ENCODE measurements around the gene ACOT9. TPM values are rescaled to one million over a fixed set of nuclear protein-coding genes. Genes with fewer than 3 reads are reported as not detected.

ACOT9 gene
- total RNA-seq, 1 experiment from 2014 or later, result 33.6 TPM

DNA sequence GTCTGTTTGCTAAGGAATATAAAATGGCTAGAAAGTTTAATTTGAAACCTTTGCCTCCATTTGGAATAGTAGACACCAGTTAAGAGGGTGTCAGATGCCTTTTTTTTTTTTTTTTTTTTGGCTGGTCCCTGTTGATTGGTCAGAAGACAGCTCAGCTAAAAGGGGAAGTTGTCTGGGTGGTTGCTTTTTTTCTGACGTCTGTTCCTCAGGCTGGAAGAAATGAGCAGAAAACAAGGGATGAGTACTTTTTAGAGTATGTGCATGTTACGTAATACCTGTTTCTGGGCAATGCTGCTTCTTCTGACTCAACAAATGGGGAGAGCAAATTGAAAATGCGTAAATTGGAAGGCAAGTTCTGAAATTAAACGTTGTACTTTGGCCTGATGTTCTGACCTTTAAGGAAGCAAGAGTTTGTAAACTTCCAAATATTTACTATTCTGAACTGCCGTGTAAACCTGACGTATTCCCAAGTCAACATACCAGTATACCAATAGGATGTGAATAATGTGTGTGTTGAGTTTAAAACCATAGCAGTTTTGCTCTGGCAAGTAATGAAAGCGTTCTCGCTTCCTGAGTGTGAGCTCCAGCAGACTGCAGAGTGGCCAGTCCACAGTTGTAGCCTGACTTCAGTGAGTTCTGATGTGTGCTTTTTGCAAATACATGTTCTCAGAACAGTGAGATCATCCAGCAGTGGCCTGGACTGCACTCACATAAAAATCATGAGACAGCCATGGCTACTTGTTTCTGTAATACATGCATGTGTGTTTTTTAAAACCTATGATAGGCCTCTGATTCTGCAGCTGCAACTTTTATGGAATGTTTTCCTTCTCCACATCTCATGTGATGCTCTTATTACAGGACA is 41.6 kb upstream of the ACOT9 start:
- TF ChIP-seq, protein P1, sequence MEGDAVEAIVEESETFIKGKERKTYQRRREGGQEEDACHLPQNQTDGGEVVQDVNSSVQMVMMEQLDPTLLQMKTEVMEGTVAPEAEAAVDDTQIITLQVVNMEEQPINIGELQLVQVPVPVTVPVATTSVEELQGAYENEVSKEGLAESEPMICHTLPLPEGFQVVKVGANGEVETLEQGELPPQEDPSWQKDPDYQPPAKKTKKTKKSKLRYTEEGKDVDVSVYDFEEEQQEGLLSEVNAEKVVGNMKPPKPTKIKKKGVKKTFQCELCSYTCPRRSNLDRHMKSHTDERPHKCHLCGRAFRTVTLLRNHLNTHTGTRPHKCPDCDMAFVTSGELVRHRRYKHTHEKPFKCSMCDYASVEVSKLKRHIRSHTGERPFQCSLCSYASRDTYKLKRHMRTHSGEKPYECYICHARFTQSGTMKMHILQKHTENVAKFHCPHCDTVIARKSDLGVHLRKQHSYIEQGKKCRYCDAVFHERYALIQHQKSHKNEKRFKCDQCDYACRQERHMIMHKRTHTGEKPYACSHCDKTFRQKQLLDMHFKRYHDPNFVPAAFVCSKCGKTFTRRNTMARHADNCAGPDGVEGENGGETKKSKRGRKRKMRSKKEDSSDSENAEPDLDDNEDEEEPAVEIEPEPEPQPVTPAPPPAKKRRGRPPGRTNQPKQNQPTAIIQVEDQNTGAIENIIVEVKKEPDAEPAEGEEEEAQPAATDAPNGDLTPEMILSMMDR (conservative IDR thresholded peaks at IDR 0.05; ENCODE audit: low read depth, low read length), result no peak
- TF ChIP-seq EZH2 (IDR thresholded peaks at IDR 0.05; ENCODE audit: borderline replicate concordance, low read depth, low read length, poor library complexity, severe bottlenecking), result no peak
- ChIA-PET CTCF (interaction anchor here (0.6 kb wide), 1 partner anchor 475 kb away, joined by 7 read pairs; no protein-coding TSS in a partner anchor), POLR2A (ENCODE audit: low non-redundant PET) (no interaction called here)
- BruUV-seq (replicated peaks), result TSS peak; percentile 61
- H3K4me3 ChIP-seq (ENCODE audit: low read depth, low read length, poor library complexity, severe bottlenecking), result peak overlapping the region; percentile 65
- no peak overlapping the region for H3K27ac ChIP-seq (ENCODE audit: low read depth, low read length, poor library complexity, severe bottlenecking)
- intact Hi-C loops (cut with micrococcal nuclease; ENCODE audit: unreplicated experiment), result no loop called here
- H3K9me3 ChIP-seq (ENCODE audit: low read depth, low read length, poor library complexity, severe bottlenecking), result no peaks in the 10 kb centered on the region
- no peak for DNase-seq (ENCODE audit: low spot score)
- H3K27me3 ChIP-seq (replicated peaks; ENCODE audit: insufficient read depth, low read depth, low read length, poor library complexity), result no peaks in the 10 kb centered on the region
- H3K36me3 ChIP-seq (ENCODE audit: insufficient read depth, low read length, poor library complexity, severe bottlenecking), result no peaks in the 10 kb centered on the region
- H3K4me1 ChIP-seq (ENCODE audit: insufficient read depth, low read length, poor library complexity, severe bottlenecking), result no peaks in the 10 kb centered on the region

DNA sequence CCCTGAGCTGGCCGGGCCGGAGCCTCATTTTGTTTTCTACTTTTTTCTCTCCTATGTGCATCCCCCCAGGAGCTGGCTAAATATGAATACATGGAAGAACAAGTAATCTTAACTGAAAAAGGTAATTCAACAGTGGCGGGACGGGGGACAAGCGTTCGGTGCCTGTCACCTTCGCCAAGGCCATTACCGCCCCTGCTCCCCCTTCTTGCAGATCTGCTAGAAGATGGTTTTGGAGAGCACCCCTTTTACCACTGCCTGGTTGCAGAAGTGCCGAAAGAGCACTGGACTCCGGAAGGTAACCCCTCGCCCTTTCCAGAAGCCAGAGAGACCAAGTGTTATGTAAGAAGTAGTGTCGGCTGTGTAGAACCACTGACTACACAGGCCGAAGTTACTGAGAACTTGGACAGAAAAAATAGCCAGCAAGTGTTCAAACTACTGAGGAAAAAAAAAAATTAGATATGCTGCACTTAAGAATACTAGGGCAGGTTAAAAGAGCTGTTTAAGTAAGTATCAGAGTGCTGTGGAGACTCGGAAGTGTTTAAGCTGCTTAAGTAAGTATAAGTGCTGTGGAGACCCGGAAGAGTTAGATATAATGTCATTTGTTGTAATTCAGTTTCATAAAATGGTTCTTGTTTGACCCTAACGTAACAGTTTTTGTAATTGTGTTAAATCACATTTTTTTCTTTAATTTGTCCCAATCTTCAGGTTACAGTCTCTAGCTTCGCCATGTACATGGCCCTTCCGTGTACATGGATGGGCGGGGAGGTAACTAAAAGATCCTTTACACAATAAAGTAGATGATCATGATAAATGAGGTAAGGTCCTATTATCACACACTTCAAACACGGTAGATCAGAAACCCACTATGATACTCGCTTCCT is 40.8 kb upstream of the ACOT9 start:
- intact Hi-C loops (cut with micrococcal nuclease; ENCODE audit: unreplicated experiment), result loop anchor here (1.0 kb wide), 2 partner anchors 100 to 118 kb away; no protein-coding TSS in a partner anchor
- Histone ChIP-seq H3K27ac (ENCODE audit: low read depth, low read length, poor library complexity, severe bottlenecking) (peak overlapping the region; percentile 20), H3K9me3 (ENCODE audit: low read depth, low read length, poor library complexity, severe bottlenecking) (no peaks in the 10 kb centered on the region), H3K27me3 (replicated peaks; ENCODE audit: insufficient read depth, low read depth, low read length, poor library complexity) (no peaks in the 10 kb centered on the region), H3K36me3 (ENCODE audit: insufficient read depth, low read length, poor library complexity, severe bottlenecking) (no peaks in the 10 kb centered on the region), H3K4me3 (ENCODE audit: low read depth, low read length, poor library complexity, severe bottlenecking) (peak overlapping the region; percentile 65), H3K4me1 (ENCODE audit: insufficient read depth, low read length, poor library complexity, severe bottlenecking) (no peaks in the 10 kb centered on the region)
- BruUV-seq (replicated peaks), result no TSS peak
- POLR2A ChIA-PET (ENCODE audit: low non-redundant PET), result interaction anchor here (0.7 to 1.4 kb wide), 2 partner anchors 26 to 118 kb away, joined by 3 to 9 read pairs; no protein-coding TSS in a partner anchor
- CTCF ChIA-PET, result interaction anchor here (0.6 to 3.0 kb wide), 2 partner anchors 118 to 1452 kb away, joined by 3 to 28 read pairs; no protein-coding TSS in a partner anchor
- TF ChIP-seq, protein P1 (conservative IDR thresholded peaks at IDR 0.05; ENCODE audit: low read depth, low read length), result no peak
- TF ChIP-seq EZH2 (IDR thresholded peaks at IDR 0.05; ENCODE audit: borderline replicate concordance, low read depth, low read length, poor library complexity, severe bottlenecking), result no peak
- no peak for DNase-seq (ENCODE audit: low spot score)
